Esophagus mucosa (tissue), 1 donor: ENCODE data around the gene MACROD2. TPM values are rescaled to one million over a fixed set of nuclear protein-coding genes. Genes with fewer than 3 reads are reported as not detected.

Experiments
- ATAC-seq: fragments of 200-7000 bp; cut with Tn5 transposase; one replicate; pipeline ENCODE4 v1.9.1; 2020
- total RNA-seq: library from RNA; stranded (reverse); gene quantifications from one replicate; pipeline ENCODE4 v1.2.4, GENCODE V29; 2023
- donor health status: DM: yes; HTN: yes; CAD: no.

The MACROD2 gene
- total RNA-seq, 1 donor from 2014 or later, result 2.2 TPM

DNA sequence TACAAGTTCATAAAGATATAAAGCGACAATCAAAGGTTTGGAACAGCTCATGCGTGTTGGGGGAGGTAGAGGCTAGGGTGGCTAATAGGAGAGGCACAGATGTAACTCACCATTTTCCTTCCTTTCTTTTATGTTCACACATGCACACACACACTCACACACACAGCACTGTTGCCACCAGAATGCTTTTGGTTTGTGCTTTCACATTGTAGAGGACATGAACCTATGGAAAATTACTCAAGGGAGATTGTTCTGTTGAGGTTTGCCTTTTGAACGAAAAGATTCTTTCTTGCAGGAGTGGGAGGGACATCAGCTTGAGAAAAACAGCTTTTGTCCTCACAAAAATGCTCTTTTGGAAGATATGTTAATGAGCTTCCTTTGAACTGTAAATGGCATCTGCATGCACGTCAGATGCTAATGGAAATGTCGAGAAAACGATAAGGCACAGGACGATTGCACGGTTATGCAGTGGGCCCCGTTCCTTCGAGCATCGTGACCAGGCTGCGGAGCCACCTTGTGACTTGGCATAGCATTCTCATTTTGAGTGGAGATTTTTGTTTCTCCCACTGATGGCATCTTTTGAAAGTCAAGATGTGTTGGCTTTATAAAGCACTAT, 1853.8 kb downstream of the MACROD2 start:
- no peak for ATAC-seq

GRCh38 chr20:15851576-15852215, 1856.4 kb downstream of the MACROD2 start:
- no peak for ATAC-seq

DNA sequence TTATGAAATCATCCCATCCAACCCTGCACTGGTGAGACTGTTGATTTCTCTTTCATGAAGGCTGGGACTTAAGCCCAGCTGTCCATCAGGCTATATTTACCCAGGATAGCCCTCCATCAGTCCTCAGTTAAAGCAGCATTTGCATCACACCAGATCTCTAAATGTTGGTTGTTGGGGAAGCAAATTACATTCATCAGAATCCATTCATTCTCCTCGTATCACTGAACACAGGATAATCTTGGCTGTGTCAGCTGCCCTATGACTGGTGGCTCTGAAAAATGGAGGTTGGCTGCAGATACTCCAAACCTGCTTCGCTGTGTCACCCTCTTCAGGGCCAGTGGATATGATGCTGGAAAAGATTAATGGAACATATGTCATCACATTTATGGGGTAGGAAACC, 1859.6 kb downstream of the MACROD2 start:
- ATAC-seq, result no peak

DNA sequence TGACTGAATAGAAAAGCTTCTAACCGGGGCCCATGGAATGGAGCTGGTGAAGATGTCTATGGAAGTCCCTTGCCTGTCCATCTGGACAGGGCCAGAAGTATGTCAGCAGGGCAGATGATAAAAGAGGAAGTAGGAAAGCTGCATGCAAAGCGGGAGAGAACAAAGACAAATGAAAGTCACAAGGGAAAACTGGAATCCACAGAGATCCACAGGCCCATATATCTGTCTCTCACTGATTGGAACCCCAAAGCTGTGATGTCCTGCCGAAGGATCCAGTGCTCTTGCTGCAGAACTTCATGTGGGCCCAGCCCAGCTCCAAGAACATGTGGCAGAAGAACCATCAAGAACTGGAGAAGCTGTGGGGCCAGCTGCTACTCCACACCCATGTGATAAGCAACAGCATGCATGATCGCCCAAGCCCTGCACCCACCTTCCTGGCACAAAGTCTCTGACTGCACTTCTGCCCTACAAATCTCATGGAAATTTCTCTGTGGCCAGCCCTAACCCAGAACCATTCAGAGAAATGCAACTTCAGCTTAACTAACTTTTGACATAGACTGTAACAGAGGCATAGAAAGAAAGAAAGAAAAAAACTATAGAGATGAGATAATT, 1862.0 kb downstream of the MACROD2 start:
- no peak for ATAC-seq

DNA sequence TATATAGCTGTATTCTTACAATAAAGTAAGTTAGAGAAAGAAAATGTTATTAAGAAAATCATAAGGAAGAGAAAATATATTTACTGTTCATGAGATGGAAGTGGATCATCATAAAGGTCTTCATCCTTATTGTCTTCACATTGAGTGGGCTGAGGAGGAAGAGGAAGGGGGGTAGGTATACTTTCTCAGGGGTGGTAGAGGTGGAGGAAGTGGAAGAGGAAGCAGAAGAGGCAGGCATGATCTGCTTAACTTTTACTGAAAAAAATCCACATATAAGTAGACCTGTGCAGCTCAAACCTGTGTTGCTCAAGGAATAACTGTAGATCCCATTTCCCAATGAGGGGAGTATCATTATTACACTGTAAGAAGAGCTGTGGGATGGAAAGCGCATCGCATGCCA, 1863.7 kb downstream of the MACROD2 start:
- no peak for ATAC-seq

DNA sequence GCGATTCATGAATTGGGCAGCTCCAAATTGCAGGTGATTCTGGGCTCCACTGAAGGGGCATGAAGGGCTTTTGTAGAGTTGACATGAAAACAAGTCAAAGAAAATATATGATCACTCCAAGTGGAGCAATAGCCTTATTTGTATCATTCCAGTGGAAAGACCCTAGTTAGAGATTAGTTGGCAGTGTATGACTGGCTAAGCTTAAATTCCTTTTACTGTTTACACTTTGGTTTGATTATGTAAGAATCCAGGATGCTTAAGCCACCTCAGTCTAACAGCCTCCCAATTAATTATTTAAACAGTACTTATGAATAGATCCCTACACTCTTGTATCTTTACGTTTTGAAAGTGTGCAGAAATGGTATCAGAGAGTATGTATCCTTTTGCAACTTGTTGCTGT, 1865.5 kb downstream of the MACROD2 start:
- ATAC-seq, result no peak

DNA sequence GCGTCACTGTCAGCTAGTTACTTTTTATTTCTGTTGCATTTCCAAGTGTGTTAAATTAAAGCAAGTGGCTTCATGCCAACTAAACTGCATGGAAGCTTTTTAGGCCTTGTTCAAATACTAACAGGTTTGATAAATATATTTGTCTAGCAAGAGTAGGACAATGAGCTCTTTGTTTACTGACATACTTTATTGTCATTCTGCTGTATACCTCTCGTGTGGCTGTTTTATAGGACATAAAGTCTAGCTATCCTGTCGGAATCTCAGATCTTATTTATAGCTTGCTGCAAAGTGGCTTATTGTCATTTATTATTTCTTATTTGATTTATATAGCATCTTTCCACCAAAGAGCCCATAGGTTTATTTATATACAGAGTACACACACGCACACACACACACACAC, 1866.9 kb downstream of the MACROD2 start:
- no peak for ATAC-seq

- ATAC-seq, result no peak
Observed at GRCh38 chr20:15863735-15864134, 1868.4 kb downstream of the MACROD2 start.

DNA sequence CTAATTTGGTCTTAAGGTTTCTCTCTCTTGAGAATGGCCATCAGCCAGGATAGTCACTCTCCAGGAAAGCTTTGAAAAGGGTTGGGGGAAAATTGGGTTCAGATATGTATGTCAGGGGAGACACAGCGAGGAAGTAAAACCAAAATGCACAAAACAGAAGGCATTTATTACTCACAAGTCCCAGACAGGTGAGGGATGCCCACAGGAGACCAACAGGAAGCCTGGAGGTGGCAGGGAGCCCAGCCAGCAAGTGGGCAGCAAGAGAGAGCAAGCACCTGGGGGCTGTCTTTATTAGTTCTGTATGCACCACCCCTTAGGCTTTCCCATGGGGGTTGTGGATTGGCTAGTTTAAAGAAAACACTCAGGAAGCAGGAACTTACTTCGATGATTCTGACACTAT, 1870.2 kb downstream of the MACROD2 start:
- no peak for ATAC-seq

- no peak for ATAC-seq
Observed at GRCh38 chr20:15866916-15867730, 1871.8 kb downstream of the MACROD2 start.

- ATAC-seq, result no peak
Observed at GRCh38 chr20:15867899-15868298, 1872.6 kb downstream of the MACROD2 start.

DNA sequence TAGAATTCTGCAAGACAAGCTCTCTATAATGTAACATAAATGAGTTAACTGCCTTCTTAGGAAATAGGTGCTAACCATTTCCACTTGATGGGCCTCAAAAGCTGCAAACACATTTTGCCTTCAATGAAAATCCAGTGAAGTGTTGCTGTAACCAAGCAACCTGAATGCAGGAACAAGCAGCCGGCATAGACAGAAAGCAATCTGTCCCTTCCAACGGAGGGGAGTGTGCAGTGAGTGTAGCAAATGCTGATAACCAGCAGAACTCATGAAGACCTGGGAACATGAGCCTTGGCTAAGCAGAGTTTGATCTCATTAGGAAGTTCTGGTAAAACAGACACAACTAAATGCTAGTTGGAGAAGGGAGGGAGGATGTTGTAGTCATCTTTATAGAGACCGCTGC, 1880.1 kb downstream of the MACROD2 start:
- ATAC-seq, result no peak

GRCh38 chr20:15882553-15882952, 1887.2 kb downstream of the MACROD2 start:
- no peak for ATAC-seq

GRCh38 chr20:15886250-15886649, 1890.9 kb downstream of the MACROD2 start:
- no peak for ATAC-seq

- ATAC-seq, result no peak
Observed at GRCh38 chr20:15887387-15887786, 1892.1 kb downstream of the MACROD2 start.

- no peak for ATAC-seq
Observed at GRCh38 chr20:15889061-15889460, 1893.7 kb downstream of the MACROD2 start.

- no peak for ATAC-seq
Observed at GRCh38 chr20:15889514-15890256, 1894.4 kb downstream of the MACROD2 start.

GRCh38 chr20:15890407-15890982, 1895.2 kb downstream of the MACROD2 start:
- ATAC-seq, result no peak

GRCh38 chr20:15895126-15895525, 1899.8 kb downstream of the MACROD2 start:
- ATAC-seq, result no peak

DNA sequence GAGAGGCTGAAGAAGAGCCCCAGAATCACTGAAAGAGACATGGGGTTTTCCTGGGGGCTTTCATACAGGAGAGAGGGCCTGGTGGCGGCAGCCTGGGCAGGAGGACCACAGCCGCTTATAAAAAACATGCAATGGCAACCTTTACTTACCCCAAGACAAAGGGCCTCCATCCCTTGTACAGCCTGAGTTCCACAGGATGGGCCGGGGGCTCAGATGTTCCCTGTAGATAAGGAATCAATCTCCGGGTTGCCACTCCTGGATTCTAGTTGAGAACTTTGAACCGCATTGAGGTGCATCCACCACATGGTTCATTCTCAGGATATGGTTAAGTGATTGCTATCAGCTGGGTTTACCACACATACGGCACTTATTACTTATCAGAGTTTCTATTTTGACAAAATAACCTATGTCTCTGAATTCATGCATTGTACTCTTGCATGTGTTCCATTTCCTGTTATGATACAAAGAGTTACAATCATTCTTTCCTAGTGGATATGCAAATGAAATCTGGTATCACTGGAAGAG, 1900.3 kb downstream of the MACROD2 start:
- no peak for ATAC-seq

GRCh38 chr20:15899967-15900366, 1904.7 kb downstream of the MACROD2 start:
- no peak for ATAC-seq

GRCh38 chr20:15900443-15900842, 1905.1 kb downstream of the MACROD2 start:
- ATAC-seq, result no peak
